ENCODE results near the gene HEXD. TPM values are rescaled to one million over a fixed set of nuclear protein-coding genes. Genes with fewer than 3 reads are reported as not detected.

Gene HEXD
- total and polyA plus RNA-seq, 10 of the 15 experiments (the other 5 are each of a cell fraction or from before 2014, with no cell fraction given): 1.6 to 24.2 (median 7.0) TPM

DNA sequence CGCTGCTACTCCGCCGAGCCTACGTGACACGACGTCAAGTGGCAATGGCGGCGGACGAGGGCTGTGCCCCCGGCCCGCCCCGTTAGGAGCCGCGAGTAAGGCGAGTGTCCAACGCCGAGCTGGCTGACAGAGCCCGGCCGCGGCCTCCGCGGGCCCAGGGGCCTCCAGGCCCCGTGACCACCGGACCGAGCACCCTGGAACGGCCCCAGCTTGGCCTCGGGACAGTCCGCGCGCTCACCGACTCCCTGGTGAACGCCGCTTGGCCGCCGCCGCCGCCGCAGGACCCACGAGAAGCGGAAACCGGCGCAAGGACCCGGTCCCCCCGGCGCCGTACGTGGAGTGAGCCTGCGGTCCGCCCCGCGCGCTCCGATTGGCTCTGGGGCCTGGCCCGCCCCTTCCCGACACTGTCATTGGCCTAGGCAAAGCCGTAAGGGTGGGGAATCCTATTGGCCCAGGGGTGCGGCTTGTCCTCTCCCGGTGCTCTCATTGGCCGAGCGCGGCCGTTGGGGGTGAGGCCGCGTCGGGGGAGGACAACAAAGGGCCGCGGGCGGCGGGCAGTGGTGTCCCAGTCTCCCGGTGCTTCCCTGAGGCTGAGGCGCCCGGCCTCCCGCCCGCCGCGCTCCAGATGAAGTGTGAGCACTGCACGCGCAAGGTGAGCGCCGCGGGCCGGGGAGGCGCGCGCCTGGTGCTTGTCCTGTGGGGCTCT lies 40.2 kb downstream of the HEXD start, which contains the start of gene NARF (continued):
- TF ChIP-seq, protein P1, sequence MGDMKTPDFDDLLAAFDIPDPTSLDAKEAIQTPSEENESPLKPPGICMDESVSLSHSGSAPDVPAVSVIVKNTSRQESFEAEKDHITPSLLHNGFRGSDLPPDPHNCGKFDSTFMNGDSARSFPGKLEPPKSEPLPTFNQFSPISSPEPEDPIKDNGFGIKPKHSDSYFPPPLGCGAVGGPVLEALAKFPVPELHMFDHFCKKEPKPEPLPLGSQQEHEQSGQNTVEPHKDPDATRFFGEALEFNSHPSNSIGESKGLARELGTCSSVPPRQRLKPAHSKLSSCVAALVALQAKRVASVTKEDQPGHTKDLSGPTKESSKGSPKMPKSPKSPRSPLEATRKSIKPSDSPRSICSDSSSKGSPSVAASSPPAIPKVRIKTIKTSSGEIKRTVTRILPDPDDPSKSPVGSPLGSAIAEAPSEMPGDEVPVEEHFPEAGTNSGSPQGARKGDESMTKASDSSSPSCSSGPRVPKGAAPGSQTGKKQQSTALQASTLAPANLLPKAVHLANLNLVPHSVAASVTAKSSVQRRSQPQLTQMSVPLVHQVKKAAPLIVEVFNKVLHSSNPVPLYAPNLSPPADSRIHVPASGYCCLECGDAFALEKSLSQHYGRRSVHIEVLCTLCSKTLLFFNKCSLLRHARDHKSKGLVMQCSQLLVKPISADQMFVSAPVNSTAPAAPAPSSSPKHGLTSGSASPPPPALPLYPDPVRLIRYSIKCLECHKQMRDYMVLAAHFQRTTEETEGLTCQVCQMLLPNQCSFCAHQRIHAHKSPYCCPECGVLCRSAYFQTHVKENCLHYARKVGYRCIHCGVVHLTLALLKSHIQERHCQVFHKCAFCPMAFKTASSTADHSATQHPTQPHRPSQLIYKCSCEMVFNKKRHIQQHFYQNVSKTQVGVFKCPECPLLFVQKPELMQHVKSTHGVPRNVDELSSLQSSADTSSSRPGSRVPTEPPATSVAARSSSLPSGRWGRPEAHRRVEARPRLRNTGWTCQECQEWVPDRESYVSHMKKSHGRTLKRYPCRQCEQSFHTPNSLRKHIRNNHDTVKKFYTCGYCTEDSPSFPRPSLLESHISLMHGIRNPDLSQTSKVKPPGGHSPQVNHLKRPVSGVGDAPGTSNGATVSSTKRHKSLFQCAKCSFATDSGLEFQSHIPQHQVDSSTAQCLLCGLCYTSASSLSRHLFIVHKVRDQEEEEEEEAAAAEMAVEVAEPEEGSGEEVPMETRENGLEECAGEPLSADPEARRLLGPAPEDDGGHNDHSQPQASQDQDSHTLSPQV (IDR thresholded peaks at IDR 0.05): 0 out of 2 replicates have a peak, but pooled peaks have one; percentile 21
- TF ChIP-seq SREBF1 (IDR thresholded peaks at IDR 0.05; ENCODE audit: low read length): no peak
- TF ChIP-seq KDM1A (IDR thresholded peaks at IDR 0.05; ENCODE audit: borderline replicate concordance): no peak
- 0 out of 2 replicates have a peak, but pooled peaks have one; percentile 3 for TF ChIP-seq SMC3 (IDR thresholded peaks at IDR 0.05; ENCODE audit: borderline replicate concordance, low read length)
- TF ChIP-seq ZNF24 (IDR thresholded peaks at IDR 0.05): no peak
- TF ChIP-seq RUNX3 (IDR thresholded peaks at IDR 0.05; ENCODE audit: low read length): peak; percentile 52; the same call in 1 of the 2 replicates
- TF ChIP-seq LARP7 (IDR thresholded peaks at IDR 0.05): peak; percentile 94
- TF ChIP-seq CBFB (IDR thresholded peaks at IDR 0.05; ENCODE audit: low read depth): no peak
- peak; percentile 71 for TF ChIP-seq FOXK2 (IDR thresholded peaks at IDR 0.05)
- no peak for TF ChIP-seq GABPA (IDR thresholded peaks at IDR 0.05; ENCODE audit: low read depth)
- TF ChIP-seq, protein P2, sequence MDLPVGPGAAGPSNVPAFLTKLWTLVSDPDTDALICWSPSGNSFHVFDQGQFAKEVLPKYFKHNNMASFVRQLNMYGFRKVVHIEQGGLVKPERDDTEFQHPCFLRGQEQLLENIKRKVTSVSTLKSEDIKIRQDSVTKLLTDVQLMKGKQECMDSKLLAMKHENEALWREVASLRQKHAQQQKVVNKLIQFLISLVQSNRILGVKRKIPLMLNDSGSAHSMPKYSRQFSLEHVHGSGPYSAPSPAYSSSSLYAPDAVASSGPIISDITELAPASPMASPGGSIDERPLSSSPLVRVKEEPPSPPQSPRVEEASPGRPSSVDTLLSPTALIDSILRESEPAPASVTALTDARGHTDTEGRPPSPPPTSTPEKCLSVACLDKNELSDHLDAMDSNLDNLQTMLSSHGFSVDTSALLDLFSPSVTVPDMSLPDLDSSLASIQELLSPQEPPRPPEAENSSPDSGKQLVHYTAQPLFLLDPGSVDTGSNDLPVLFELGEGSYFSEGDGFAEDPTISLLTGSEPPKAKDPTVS (IDR thresholded peaks at IDR 0.05; ENCODE audit: low read depth, low read length): no peak
- TF ChIP-seq, protein P3, sequence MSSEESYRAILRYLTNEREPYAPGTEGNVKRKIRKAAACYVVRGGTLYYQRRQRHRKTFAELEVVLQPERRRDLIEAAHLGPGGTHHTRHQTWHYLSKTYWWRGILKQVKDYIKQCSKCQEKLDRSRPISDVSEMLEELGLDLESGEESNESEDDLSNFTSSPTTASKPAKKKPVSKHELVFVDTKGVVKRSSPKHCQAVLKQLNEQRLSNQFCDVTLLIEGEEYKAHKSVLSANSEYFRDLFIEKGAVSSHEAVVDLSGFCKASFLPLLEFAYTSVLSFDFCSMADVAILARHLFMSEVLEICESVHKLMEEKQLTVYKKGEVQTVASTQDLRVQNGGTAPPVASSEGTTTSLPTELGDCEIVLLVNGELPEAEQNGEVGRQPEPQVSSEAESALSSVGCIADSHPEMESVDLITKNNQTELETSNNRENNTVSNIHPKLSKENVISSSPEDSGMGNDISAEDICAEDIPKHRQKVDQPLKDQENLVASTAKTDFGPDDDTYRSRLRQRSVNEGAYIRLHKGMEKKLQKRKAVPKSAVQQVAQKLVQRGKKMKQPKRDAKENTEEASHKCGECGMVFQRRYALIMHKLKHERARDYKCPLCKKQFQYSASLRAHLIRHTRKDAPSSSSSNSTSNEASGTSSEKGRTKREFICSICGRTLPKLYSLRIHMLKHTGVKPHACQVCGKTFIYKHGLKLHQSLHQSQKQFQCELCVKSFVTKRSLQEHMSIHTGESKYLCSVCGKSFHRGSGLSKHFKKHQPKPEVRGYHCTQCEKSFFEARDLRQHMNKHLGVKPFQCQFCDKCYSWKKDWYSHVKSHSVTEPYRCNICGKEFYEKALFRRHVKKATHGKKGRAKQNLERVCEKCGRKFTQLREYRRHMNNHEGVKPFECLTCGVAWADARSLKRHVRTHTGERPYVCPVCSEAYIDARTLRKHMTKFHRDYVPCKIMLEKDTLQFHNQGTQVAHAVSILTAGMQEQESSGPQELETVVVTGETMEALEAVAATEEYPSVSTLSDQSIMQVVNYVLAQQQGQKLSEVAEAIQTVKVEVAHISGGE (CRISPR knock-in tag; IDR thresholded peaks at IDR 0.05): no peak
- peak; percentile 94 for TF ChIP-seq CHD2 (IDR thresholded peaks at IDR 0.05; ENCODE audit: borderline replicate concordance, low read depth, low read length)
- peak; percentile 98 for TF ChIP-seq NFYB (IDR thresholded peaks at IDR 0.05; ENCODE audit: insufficient read depth, low read depth, low read length)
- TF ChIP-seq, protein P4, sequence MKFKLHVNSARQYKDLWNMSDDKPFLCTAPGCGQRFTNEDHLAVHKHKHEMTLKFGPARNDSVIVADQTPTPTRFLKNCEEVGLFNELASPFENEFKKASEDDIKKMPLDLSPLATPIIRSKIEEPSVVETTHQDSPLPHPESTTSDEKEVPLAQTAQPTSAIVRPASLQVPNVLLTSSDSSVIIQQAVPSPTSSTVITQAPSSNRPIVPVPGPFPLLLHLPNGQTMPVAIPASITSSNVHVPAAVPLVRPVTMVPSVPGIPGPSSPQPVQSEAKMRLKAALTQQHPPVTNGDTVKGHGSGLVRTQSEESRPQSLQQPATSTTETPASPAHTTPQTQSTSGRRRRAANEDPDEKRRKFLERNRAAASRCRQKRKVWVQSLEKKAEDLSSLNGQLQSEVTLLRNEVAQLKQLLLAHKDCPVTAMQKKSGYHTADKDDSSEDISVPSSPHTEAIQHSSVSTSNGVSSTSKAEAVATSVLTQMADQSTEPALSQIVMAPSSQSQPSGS (IDR thresholded peaks at IDR 0.05; ENCODE audit: low read length): no peak
- TF ChIP-seq ZNF274 (IDR thresholded peaks at IDR 0.05; ENCODE audit: insufficient read depth, insufficient read length): no peak
- TF ChIP-seq, protein P5, sequence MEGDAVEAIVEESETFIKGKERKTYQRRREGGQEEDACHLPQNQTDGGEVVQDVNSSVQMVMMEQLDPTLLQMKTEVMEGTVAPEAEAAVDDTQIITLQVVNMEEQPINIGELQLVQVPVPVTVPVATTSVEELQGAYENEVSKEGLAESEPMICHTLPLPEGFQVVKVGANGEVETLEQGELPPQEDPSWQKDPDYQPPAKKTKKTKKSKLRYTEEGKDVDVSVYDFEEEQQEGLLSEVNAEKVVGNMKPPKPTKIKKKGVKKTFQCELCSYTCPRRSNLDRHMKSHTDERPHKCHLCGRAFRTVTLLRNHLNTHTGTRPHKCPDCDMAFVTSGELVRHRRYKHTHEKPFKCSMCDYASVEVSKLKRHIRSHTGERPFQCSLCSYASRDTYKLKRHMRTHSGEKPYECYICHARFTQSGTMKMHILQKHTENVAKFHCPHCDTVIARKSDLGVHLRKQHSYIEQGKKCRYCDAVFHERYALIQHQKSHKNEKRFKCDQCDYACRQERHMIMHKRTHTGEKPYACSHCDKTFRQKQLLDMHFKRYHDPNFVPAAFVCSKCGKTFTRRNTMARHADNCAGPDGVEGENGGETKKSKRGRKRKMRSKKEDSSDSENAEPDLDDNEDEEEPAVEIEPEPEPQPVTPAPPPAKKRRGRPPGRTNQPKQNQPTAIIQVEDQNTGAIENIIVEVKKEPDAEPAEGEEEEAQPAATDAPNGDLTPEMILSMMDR (IDR thresholded peaks at IDR 0.05 in 2 of 3, conservative IDR thresholded peaks at IDR 0.05 in 1 of 3; ENCODE audit: control insufficient read depth in 2 of 3, extremely low read depth in 1 of 3, insufficient read depth in 1 of 3, low read depth in 3 of 3, low read length in 3 of 3): no peak
- no peak for TF ChIP-seq ZNF384 (IDR thresholded peaks at IDR 0.05; ENCODE audit: borderline replicate concordance, low read depth, low read length)

Data from GM12878 (cell line).